ENCODE measurements around the gene BCAT1.

BCAT1 gene

DNA sequence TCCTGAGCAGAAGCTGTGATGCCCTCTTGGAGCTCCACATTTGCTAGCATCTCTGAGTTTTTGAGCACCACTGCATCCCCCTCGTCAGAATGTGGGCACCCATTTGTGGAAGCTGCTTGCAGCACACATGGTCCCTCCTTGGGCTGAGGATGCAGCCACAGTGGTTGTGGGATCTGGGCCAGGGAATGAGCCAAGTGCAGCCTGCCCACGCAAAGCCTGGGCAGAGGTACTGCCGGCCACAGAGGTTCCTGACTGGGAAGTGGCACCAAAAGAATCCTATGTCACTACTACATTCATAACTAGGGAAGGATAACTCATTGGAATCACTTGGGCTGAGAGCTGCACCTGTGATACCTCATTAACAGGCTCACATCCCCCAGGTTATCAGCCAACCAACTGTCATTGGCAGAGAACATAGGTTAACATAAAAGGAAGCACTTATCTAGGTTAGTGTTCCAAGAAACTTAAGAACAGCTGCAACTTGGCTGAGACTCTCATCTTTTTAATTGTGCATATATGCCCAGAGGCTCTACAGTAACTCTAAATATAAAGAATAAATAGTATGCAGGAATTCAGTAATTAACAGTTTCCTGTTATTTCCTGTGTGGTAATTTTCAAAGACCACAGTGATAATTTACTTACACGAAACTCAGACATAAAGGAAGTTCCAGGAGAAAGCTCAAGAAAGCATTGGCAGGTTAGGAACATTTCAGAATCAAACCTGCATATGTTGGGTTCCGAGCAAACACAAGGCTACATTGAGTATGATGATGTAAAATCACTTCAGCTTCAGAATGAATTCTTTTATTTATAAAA is 145.3 kb downstream of the BCAT1 start:
- peak; percentile 19 to 25 for DNase-seq

DNA sequence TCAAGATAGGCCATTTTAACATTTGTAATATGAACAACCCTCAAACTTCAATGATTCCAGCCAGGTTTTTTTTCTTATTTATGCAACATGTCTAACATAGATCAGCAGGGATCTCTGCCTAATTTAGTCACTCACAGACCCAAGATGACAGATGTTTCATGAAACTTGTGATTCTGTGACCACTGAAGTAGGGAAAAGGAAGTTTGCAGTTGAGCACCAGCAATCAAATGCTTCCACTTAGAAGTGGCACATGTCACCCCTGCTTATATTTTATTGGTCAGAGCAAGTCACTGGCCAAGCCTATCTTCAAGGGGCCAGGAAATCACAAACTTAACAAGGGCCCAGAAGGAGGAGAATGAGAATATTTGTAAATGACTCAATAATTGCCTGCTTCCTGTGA is 150.6 kb downstream of the BCAT1 start:
- DNase-seq: peak; percentile 40 to 67

DNA sequence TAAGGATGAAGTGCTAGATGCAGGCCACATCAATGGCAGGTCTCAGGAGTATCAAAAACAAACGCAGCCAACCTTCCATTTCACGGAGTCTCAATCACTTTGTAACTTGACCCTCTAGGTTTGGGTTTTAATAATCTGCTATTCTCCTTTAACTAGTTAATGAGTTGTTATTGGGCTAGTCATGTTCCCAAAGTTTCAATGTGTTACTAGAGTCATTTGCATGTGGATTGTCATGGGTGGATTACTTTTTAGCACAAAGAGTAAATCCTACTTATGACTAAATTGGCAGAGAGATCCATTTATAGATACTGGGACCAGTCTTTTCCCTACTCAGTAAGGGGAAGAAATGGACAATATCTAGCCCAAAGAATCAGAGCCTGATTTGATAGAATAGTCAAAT is 151.0 kb downstream of the BCAT1 start:
- no peak for DNase-seq

DNA sequence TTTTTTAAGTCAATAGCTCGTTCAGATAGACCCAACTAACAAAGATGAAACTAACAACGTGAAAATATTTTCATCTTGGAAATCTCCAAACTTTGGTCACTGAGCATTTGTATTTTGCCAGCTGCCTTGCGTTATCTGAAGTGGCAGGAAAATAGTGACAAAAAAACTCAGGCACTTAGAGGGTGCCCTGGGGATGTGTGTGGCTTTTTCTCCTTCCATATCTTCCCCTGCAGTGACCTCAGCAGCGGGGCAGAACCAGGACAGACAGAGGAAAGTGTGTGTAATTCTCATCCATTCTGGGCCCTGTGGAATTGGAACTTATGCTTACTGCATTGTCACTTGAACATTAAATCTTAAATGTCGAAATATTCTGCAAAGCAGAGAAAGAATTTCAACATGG is 152.0 kb downstream of the BCAT1 start:
- DNase-seq: no peak

DNA sequence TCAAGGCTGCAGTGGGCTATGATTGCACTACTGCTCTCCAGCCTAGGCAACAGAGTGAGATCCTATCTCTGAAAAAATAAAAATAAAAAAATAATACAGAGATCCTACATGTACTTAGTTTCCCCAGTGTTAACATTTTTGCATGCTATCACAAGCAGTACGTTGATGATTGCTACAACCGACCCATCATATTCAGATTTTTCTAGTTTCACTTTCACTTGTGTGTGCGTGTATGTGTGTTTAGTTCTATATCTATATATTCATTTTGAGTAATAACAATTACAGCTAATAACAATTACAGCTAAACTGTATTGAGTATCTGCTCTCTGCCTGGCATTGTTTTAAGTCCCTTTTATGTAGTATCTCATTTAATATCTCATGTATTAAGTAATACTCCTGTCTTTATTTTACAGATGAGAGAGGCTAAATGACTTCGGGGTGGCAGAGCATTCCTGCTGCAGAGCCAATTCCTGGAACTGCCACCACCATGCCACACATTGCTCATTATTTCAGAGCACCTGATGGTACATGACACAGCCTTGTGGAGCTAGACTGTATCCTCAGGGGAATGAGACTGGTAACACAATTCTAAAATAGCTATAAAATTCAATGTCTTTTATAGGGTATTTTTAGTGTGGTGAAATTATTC is 153.1 kb downstream of the BCAT1 start:
- DNase-seq: peak; percentile 43

DNA sequence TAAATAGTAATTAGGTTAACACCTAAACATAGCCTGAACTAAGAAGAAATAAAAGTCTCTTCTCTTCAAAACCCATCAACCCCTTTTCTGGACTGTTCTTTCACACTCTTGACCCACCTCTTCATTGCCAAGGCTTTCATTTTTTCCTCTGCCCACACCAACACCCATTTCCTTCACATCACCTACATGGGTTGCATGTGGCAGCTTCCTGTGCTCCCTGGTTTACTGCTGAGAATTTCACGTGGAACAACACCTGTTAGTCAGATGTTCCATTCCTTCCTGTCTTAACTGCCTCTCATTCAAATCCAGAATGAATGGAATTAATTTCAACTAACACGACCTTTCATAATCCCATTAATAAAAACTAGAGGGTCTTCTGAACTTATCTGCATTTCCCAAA is 157.3 kb downstream of the BCAT1 start:
- no peak for DNase-seq

DNA sequence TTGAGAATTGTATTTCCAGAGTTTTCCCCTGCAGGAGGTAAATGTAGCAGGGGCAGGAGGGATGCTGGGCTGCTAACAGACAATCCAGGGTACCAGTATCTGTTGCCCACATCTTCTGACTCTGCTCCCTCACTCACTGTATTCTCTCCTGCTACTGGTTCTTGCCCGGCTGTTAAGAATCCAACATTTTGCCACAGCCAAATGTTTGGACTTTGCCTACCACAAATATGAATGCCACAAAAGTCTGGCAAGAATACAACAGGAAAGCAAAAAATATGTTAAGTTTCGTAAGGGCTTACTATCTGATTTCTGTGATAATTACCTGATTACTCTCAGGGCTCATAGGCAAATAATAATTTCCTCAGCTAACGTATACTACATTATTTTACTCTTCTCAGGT is 160.0 kb downstream of the BCAT1 start:
- DNase-seq: no peak

DNA sequence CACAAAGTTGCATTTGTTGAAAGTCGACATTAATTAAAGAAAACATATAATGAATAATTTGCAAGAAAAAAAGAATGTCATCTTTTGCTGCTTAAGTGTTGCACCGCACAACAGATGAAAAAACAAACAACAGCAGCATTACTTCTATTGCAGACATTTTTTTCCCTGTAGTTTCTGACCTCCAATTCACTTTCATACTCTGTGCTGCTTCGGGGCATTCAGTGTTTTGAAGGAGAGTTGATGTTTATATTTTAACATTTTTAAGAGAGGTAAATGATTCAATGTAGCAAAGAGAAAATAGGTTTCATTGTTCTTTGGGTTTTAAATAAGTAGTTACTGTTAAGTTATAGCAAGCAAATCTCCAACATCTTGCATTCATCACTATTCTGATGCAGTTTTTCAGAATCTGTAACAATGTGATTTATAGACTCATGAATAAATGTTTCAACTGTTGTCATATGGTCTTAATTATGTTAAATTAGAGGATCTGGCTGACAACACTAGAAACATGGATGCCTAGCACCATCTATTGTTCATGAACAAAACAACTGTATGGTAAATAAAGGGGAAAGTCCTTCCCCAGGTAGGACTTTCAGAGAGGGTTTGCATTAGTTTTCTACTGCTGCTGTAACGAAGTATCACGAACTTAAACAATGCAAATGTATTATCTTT is 168.1 kb downstream of the BCAT1 start:
- DNase-seq: no peak

DNA sequence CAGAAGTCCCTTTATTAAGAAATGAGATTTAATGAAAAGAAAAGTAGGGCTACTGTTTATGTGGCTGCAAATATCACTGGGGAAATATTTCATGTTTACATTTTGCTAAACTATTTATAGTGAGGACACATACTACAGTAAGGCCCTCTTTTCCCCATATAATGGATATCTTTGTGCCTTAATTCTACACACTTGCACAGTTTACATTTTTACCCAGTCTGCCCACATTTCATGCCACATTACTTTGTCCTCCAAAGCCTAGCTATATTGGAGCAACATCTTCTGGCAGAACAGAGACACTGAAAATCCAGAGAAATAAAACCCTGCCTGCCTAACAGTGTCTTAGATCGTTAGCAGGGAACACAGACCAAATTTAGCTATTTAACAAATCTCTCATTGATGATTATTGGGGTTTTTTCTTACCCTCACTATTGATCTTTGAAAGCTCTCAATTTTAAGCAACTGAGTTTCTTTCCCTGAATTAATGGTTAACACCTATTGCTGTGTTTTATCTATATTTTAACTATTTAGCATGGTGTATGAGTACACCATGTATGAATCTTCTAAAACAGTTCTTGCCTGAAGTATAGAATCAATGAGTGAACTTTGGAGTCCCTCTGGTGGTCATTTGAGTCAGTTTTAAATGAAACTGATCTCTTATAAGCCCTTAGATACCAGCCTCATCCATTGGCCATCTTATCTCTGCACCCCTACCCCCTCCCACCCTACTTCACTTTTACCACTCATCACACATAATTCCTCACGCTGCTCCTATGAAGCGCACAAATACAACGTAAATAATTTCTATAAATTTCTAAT is 170.2 kb downstream of the BCAT1 start:
- peak; percentile 25 to 66 for DNase-seq

DNA sequence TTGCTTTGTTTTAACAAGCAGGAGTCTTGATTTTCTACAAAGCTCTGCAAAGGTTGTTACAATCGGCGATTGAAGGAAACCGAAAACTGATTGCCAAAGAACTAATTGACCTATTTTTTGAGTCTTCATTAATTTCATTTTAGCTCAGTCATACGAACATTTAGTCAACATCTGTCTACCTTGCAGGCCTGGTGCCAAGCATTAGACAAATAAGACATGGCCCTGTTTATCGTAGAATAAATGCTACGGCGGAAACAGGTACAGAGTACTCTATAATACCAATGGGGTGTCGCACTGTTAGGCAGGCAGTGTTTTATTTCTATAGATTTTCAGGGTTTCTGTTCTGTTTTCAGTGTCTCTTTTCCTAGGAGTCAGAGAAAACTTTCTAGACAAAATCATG is 171.5 kb downstream of the BCAT1 start:
- no peak for DNase-seq

DNA sequence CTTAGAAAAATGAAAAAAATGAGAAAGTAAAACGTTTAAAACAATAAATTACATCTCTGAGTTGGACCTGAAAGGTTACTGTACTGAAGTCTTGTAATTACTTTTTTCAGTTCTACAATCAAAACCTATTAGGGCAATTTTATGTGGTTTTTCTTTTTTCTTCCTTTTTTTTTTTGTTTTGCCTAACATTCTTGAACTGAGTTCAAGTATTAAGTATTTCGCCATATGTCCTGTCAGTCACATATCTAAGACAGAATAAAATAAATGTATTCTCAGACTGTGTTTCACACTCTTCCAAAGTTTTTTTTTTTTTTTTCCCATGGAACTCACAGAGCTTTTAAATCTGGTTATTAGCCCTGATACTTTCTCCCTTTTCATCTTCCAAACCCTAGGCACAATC is 172.0 kb downstream of the BCAT1 start:
- peak in 1 of 2 donors; percentile 13 for DNase-seq

DNA sequence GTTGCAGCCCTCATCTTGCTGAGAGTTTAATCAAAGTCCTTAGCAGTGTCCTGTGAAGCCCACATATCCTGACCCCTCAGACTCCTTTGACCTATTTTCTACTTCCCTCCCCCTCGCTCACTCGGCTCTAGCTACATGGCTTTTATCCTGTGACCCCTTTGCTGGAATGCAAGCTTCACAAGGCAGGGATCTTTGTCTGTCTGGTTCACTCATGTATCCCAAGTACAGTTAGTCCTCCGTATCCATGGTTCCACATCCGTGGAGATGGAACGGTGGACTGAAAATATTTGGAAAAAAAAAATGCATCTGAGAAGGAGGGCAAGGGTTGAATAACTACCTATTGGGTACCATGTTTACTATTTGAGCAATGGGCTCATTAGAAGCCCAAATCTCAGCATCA is 173.8 kb downstream of the BCAT1 start:
- no peak for DNase-seq

DNA sequence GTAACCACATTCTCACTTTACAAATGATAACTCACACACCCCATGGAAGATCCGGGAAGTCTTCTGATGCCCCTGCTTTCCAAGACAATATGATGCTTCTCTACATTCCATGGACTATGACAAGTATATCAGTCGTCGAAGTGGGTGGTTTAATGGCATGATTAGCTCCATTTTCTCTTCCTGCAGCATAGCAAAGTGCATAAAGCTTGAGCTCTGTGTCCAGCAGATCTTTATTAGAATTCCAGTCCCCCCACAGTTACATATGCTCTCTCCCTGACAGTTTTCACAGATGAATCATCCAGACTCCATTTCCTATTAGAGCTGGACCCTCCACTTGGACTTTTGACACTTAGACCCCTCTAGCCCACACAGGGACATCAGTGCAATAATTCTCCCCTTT is 174.9 kb downstream of the BCAT1 start:
- DNase-seq: no peak

DNA sequence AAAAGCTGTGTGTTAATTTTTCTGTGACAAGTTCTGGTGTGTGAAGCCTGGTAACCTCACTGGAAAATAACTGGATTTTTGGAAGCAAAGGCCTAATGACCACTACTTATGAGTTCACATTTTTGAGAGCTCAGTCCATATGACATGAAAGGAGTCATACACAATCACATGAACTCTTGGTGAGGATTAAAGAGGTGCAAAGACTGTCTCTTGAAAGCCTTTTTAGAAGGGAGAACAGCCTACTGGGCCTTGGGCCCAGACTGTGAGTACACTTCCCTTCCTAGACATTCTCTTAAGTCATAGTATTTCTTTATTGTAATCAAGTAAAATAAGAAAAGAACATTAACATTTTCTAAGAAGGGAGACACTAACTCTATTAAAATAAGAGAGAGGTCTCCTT is 176.1 kb downstream of the BCAT1 start:
- no peak for DNase-seq

DNA sequence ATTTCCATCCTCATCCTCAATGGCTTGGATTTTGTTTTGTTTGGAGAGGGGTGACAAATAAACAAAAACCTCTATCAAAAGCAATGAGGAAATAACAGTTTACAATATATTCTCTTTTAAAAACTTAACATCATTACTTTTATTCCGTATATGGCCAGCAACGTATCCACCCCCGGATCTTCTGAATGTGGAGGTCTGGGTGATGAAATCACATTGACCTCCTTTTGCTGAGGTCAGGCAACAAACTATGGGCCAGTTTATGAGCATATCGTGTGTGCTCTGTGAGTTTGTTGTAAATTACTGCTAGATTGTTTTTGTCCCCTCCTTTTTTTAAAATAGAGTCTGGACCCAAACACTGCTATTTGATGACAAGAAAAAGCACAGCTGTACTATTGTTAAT is 178.1 kb downstream of the BCAT1 start:
- no peak for DNase-seq

DNA sequence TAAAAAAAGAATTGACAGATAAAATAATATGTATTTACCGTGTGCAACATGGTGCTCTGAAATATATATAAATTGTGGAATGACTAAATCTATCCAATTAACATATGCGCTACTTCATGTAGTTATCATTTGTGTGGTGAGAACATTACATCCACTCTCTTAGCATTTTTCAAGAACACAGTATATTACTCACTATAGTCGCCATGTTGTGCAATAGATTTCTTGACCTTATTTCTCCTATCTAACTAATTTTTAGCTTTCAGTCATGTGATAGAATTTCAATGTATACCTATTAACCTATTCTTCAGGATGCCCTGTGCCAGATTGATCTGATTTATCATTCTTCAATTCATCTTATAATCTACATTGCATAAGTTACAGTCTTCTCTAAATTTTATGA is 178.6 kb downstream of the BCAT1 start:
- DNase-seq: no peak

DNA sequence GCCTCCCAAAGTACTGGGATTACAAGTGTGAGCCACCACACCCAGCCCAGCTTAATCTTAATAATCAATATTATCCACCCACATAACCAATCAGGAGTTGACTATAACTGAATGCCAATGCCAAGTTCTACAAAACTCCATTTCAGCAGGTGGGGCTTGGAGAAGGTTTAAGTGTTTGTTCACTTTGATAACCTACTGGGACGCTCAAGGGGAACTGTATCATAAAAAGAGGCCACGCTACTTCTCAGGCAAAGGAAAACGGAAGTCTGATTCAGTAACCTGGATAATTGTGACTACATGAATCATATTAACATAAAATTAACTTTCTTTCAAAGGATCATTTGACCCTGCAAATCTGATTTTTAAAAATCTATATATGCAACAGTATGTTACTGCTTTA is 179.2 kb downstream of the BCAT1 start:
- DNase-seq: no peak

DNA sequence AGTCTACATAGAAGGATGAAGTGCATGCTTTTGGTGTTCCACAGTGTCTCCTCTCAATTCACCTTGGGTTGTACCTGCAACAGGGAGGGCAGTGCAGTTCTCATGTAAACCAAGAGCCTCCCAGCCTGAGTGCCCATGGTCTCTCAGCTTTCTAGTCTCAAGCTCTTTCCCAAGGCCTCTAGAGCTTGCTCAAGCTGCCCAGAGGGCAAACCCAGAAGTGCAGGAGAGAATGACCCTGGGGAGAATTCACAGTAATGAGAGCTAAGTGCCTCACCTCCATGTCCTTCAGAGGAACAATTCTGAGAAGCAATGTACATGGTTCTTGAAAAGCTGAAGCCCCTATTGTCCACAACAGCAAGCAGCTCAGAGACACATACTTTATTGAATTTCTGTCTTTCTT is 180.5 kb downstream of the BCAT1 start:
- no peak for DNase-seq

DNA sequence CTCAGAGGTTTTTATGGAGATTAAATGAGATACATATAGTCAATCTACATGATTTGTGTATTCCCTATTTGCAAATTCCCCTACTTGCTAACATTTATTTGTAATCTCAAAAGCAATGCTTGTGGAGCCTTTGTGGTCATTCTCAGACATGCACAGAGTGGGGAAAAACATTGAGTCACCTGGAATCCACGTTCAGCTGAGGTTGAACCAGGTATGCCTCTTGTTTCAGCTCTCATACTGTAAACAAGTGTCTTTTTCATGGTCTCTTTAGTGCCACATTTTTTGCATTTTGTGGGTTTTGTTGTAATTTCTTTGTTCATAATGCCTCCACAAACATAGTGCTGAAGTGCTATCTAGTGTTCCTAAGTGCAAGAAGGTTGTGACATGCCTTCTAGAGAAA is 181.9 kb downstream of the BCAT1 start:
- DNase-seq: no peak

DNA sequence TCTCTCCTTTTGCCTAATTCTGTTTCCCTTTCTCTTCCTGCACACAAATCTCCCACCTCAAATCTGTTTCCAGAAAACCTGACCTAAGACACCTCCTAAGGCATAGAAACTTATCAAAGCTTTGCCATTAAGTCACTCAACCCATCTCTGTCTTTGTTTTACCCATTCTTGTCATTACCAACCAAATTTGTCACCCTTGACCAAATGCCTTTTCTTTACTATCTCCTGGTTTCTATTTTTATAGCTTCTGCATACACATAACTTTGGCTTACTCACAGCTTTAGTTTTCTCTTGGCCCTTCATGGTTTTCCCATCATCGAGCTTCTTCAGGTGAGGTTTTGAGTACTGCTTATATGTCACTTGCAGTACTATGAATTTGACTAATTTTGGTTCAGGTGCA is 184.2 kb downstream of the BCAT1 start:
- DNase-seq: no peak

DNA sequence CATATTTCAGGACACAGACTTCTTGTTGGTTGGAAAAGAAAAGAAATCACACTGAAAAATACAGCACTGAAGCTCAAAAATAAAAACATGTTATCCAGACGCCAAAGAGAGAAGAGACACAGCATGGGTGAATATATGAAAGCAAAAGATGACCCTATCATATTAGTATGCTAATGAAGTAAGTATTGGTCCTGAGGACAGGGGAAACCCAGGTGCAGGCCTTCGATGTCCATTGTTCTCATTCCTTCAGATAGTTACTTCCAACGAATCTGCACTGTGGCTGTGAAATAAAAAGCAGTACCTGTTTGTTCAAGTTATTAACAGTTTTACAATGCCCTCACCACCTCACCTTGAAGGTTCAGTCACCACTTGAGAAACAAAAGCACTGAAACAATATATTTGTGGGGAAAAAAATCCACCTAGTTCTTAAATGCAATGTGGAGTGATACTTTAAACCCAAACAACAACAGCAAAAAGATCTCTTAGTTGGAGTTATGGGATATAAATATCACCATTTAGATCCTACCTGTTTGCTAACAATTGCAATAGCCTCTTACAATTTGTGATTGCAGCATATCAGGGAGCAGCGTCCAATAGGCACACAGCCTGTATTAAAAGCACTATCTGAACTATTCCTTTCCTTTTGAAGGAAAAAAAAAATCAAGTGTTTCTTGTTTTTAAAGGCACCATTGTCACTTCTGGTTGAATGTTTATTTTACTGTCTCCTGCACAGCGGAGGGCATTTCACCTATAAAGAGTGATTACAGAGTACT is 188.1 kb downstream of the BCAT1 start:
- DNase-seq: no peak

DNA sequence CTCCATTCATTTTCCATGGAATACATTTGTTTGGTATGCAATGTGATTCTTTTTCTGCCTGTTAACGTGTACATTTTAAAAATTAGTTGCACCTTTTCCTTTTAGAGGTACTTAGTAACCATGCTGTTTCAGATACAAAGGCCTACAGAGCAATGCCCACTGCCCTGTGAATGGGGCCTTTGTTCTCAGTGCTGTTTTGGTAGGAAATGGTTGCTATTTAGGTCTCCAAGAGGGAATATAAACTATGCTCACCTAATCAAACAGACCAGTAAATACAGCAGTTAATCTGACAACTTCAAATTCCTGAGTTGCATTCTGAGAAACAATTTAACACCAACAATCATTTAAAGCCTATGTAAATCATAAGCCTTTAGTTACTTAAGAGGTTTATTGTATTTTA is 188.7 kb downstream of the BCAT1 start:
- no peak for DNase-seq

Measured in inflammatory macrophage treated with lipopolysaccharide for 1 hour (primary cell).